ENCODE data around the gene IFIT2.
"Not testable (repeated sequence)": the region's sequence is repeated elsewhere in the genome, so short reads cannot be mapped to it uniquely, and the experiment has no call there.

IFIT2 gene

GRCh38 chr10:89329151-89329550, 27.3 kb downstream of the IFIT2 start:
- no peak for DNase-seq
- Histone ChIP-seq H3K27me3 (ENCODE audit: insufficient read depth, low read depth, severe bottlenecking) (no peaks in the 10 kb centered on the region), H3K4me3 (ENCODE audit: low read depth, low read length) (no peak overlapping the region), H3K36me3 (no peaks in the 10 kb centered on the region), H3K27ac (no peak overlapping the region), H3K9me3 (ENCODE audit: severe bottlenecking) (no peaks in the 10 kb centered on the region)
- TF ChIP-seq CTCF (IDR thresholded peaks at IDR 0.05; ENCODE audit: low read depth, low read length), result no peak

- H3K27ac ChIP-seq; H3K36me3 ChIP-seq; H3K4me3 ChIP-seq (ENCODE audit: low read depth, low read length); H3K9me3 ChIP-seq (ENCODE audit: severe bottlenecking); H3K27me3 ChIP-seq (ENCODE audit: insufficient read depth, low read depth, severe bottlenecking); DNase-seq: not testable (repeated sequence)
Measured at GRCh38 chr10:89330014-89330413, 28.2 kb downstream of the IFIT2 start.

- no peaks in the 10 kb centered on the region for H3K9me3 ChIP-seq (ENCODE audit: severe bottlenecking)
- TF ChIP-seq CTCF (IDR thresholded peaks at IDR 0.05; ENCODE audit: low read depth, low read length), result no peak
- no peak for DNase-seq
- no peak overlapping the region for H3K27ac ChIP-seq
- no peaks in the 10 kb centered on the region for H3K36me3 ChIP-seq
- H3K4me3 ChIP-seq (ENCODE audit: low read depth, low read length), result no peak overlapping the region
- no peaks in the 10 kb centered on the region for H3K27me3 ChIP-seq (ENCODE audit: insufficient read depth, low read depth, severe bottlenecking)
Measured at GRCh38 chr10:89330537-89331212, 28.8 kb downstream of the IFIT2 start.

GRCh38 chr10:89331487-89332122, 29.8 kb downstream of the IFIT2 start:
- not testable (repeated sequence) for DNase-seq; H3K27me3 ChIP-seq (ENCODE audit: insufficient read depth, low read depth, severe bottlenecking); H3K9me3 ChIP-seq (ENCODE audit: severe bottlenecking); H3K4me3 ChIP-seq (ENCODE audit: low read depth, low read length); H3K27ac ChIP-seq; H3K36me3 ChIP-seq

GRCh38 chr10:89332123-89332633, 30.3 kb downstream of the IFIT2 start:
- no peaks in the 10 kb centered on the region for H3K27me3 ChIP-seq (ENCODE audit: insufficient read depth, low read depth, severe bottlenecking)
- no peak for DNase-seq
- no peaks in the 10 kb centered on the region for H3K9me3 ChIP-seq (ENCODE audit: severe bottlenecking)
- H3K36me3 ChIP-seq, result no peaks in the 10 kb centered on the region
- no peak overlapping the region for H3K4me3 ChIP-seq (ENCODE audit: low read depth, low read length)
- TF ChIP-seq CTCF (IDR thresholded peaks at IDR 0.05; ENCODE audit: low read depth, low read length), result no peak
- H3K27ac ChIP-seq, result no peak overlapping the region

- Histone ChIP-seq H3K4me3 (ENCODE audit: low read depth, low read length) (no peak overlapping the region), H3K9me3 (ENCODE audit: severe bottlenecking) (no peaks in the 10 kb centered on the region), H3K27me3 (ENCODE audit: insufficient read depth, low read depth, severe bottlenecking) (no peaks in the 10 kb centered on the region), H3K27ac (no peak overlapping the region), H3K36me3 (no peaks in the 10 kb centered on the region)
- DNase-seq, result no peak
- no peak for TF ChIP-seq CTCF (IDR thresholded peaks at IDR 0.05; ENCODE audit: low read depth, low read length)
Measured at GRCh38 chr10:89335226-89335625, 33.4 kb downstream of the IFIT2 start.

All from WERI-Rb-1 (cell line).